Sigmoid colon (tissue), 7 donors: ENCODE data around the gene CRYBG1. TPM values are rescaled to one million over a fixed set of nuclear protein-coding genes. Genes with fewer than 3 reads are reported as not detected.

Source experiments
- DNase-seq: peaks from one replicate; pipeline ENCODE4 v3.0.0-alpha.2; 2019
- H3K27ac ChIP-seq, 4 donors: fragments of 200-600 bp; sonication (generic); one replicate each; pipeline ENCODE4 v1.5.1; 2016 to 2019; ENCODE audit warnings: mild to moderate bottlenecking in 1 of 4
- H3K27me3 ChIP-seq, 3 donors: fragments of 200-600 bp; sonication (generic); one replicate each; pipeline ENCODE4 v1.5.1; 2019; ENCODE audit warnings: mild to moderate bottlenecking in 1 of 3
- H3K36me3 ChIP-seq, 4 donors: fragments of 200-600 bp; sonication (generic); one replicate each; pipeline ENCODE4 v1.5.1; 2016 to 2019
- H3K4me1 ChIP-seq, 4 donors: fragments of 200-600 bp; sonication (generic); one replicate each; pipeline ENCODE4 v1.5.1; 2017 to 2019
- H3K4me3 ChIP-seq, 4 donors: fragments of 200-600 bp; sonication (generic); one replicate each; pipeline ENCODE4 v1.5.1; 2017 to 2019; ENCODE audit warnings: mild to moderate bottlenecking in 2 of 4, moderate library complexity in 1 of 4
- H3K9me3 ChIP-seq, 4 donors: fragments of 200-600 bp in 3 of 4; sonication (generic) in 3 of 4; one replicate each; pipeline versions ENCODE4 v1.5.1 to v1.6.1; 2013 to 2019
- EP300 ChIP-seq, 4 donors: sonication (generic); formaldehyde crosslinking; IDR thresholded peaks; one replicate each; pipeline ENCODE4 v1.6.1; 2017; ENCODE audit warnings: antibody characterized with exemption in 4 of 4
- POLR2A ChIP-seq, 2 donors: fragments of 450-650 bp; IDR thresholded peaks; one replicate each; pipeline ENCODE4 v1.6.1; 2016; ENCODE audit warnings: antibody characterized with exemption in 2 of 2, mild to moderate bottlenecking in 2 of 2, moderate library complexity in 2 of 2
- POLR2AphosphoS5 ChIP-seq, 4 donors: sonication (generic); formaldehyde crosslinking; IDR thresholded peaks; one replicate each; pipeline ENCODE4 v1.6.1; 2017; ENCODE audit warnings: antibody characterized with exemption in 4 of 4
- WGBS, 2 donors: extraction: QIAGEN DNeasy Blood & Tissue Kit; methylation state at CpG; one replicate each; pipeline ENCODE4 v1.1.7; 2013; 5-methylcytosine and 5-hydroxymethylcytosine counted together
- intact Hi-C: fragments of 100-400 bp; cut with DNase I; formaldehyde crosslinking; loops from one replicate; pipeline ENCODE4 v1.15.1; 2023
- polyA plus RNA-seq, 3 donors: library from polyadenylated mRNA; stranded (reverse); fragments of 200-250 nt; gene quantifications; one replicate each; pipeline ENCODE4 v1.2.3, GENCODE V29; 2013
- total RNA-seq, 4 donors: library from RNA; depleted of rRNA; stranded (reverse); fragments of >200 nt; gene quantifications; one replicate each; pipeline ENCODE4 v1.1.0, GENCODE V29; 2016
- TF ChIP-seq, protein P1 (sequence below), 4 experiments: fragments of 450-650 bp in 3 of 4; fragments of 200-600 bp in 1 of 4; IDR thresholded peaks; one replicate each; pipeline ENCODE4 v1.5.1; 2016 to 2019; ENCODE audit warnings: antibody characterized with exemption in 4 of 4, mild to moderate bottlenecking in 3 of 4, moderate library complexity in 2 of 4
- donor health status: healthy with polysubstance abuse.
- donor health status: Bipolar disorder and iron deficiency.
- donor health status: healthy.

CRYBG1 gene
- total and polyA plus RNA-seq, 7 donors = 5.8 to 26.5 (median 10.2) TPM

GRCh38 chr6:106473812-106474211 lies 113.3 kb downstream of the CRYBG1 start:
- no peak overlapping the region for H3K27ac ChIP-seq
- TF ChIP-seq, protein P1, sequence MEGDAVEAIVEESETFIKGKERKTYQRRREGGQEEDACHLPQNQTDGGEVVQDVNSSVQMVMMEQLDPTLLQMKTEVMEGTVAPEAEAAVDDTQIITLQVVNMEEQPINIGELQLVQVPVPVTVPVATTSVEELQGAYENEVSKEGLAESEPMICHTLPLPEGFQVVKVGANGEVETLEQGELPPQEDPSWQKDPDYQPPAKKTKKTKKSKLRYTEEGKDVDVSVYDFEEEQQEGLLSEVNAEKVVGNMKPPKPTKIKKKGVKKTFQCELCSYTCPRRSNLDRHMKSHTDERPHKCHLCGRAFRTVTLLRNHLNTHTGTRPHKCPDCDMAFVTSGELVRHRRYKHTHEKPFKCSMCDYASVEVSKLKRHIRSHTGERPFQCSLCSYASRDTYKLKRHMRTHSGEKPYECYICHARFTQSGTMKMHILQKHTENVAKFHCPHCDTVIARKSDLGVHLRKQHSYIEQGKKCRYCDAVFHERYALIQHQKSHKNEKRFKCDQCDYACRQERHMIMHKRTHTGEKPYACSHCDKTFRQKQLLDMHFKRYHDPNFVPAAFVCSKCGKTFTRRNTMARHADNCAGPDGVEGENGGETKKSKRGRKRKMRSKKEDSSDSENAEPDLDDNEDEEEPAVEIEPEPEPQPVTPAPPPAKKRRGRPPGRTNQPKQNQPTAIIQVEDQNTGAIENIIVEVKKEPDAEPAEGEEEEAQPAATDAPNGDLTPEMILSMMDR (IDR thresholded peaks at IDR 0.05) = no peak
- TF ChIP-seq POLR2AphosphoS5 (IDR thresholded peaks at IDR 0.05) (no peak), POLR2A (IDR thresholded peaks at IDR 0.05) (no peak), EP300 (IDR thresholded peaks at IDR 0.05) (no peak)
- no peaks in the 10 kb centered on the region for H3K27me3 ChIP-seq
- H3K36me3 ChIP-seq = no peaks in the 10 kb centered on the region
- WGBS, 2 donors = 81 to 88% methylated on average over 1 of the region's 1 CpG
- H3K9me3 ChIP-seq = no peaks in the 10 kb centered on the region
- no peak for DNase-seq
- intact Hi-C loops = no loop called here
- no peak overlapping the region for H3K4me3 ChIP-seq
- peaks cover 0 to 19% (median 8%) of the 10 kb centered on the region in 4 donors for H3K4me1 ChIP-seq

DNA sequence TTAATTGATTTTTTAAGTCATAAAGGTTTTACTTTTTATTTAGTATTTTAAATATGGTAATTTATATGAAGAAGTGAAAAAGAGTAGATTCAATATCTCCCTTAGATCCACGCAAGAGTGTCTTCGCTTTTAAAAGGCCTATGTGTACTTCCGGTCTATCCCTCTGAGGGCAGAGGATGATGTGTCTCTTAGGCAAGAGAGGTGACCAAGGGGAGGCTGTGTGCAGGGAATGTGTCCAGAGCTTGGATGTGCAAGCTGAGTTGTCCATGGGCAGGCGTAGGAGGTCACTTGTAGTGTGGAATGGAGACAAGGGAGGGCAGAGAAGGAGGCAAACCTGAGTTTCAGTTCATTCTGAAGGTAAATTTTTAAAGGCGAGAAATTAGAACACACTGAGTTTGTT lies 113.9 kb downstream of the CRYBG1 start:
- WGBS, 2 donors = 94 to 98% methylated on average over 5 of the region's 5 CpGs
- H3K27ac ChIP-seq = no peak overlapping the region

DNA sequence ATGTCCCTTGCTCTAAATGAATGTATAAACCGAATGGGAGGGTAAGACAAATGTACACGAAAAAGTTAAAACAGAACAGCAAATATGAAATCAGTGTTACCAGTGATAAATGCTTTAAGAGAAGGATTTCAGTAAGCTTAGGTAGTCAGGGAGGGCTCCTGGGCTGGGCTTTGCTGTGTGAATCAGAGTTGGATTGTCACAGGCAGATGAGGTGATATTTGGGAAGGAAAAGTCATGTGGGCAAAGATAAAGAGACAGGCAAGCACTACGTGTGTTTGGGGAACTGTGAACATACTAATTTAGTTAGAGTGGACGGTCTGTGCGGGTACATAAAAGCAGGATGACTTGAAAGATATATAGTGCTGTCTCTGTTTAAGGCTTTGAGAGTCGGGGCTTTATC lies 114.8 kb downstream of the CRYBG1 start:
- H3K4me1 ChIP-seq = peaks cover 0 to 15% (median 4%) of the 10 kb centered on the region in 4 donors
- intact Hi-C loops = no loop called here
- TF ChIP-seq, protein P1 (IDR thresholded peaks at IDR 0.05) = no peak
- DNase-seq = no peak
- WGBS, 2 donors = 77 to 82% methylated on average over 6 of the region's 6 CpGs
- H3K4me3 ChIP-seq = no peak overlapping the region
- H3K9me3 ChIP-seq = no peaks in the 10 kb centered on the region
- no peaks in the 10 kb centered on the region for H3K27me3 ChIP-seq
- H3K36me3 ChIP-seq = no peaks in the 10 kb centered on the region
- no peak overlapping the region for H3K27ac ChIP-seq

More for the DNA sequence above, 113.9 kb downstream of the CRYBG1 start:
- Histone ChIP-seq H3K27me3 (no peaks in the 10 kb centered on the region), H3K4me1 (peaks cover 0 to 19% (median 8%) of the 10 kb centered on the region in 4 donors), H3K4me3 (no peak overlapping the region), H3K9me3 (no peaks in the 10 kb centered on the region), H3K36me3 (no peaks in the 10 kb centered on the region)
- TF ChIP-seq EP300 (IDR thresholded peaks at IDR 0.05) (no peak), POLR2A (IDR thresholded peaks at IDR 0.05) (no peak), POLR2AphosphoS5 (IDR thresholded peaks at IDR 0.05) (no peak)
- TF ChIP-seq, protein P1 (IDR thresholded peaks at IDR 0.05) = no peak
- intact Hi-C loops = no loop called here
- no peak for DNase-seq

GRCh38 chr6:106476331-106477105 lies 116.0 kb downstream of the CRYBG1 start:
- Histone ChIP-seq H3K4me3 (no peak overlapping the region), H3K27me3 (no peaks in the 10 kb centered on the region), H3K9me3 (no peaks in the 10 kb centered on the region), H3K27ac (no peak overlapping the region), H3K4me1 (peaks cover 0 to 5% (median 0%) of the 10 kb centered on the region in 4 donors), H3K36me3 (no peaks in the 10 kb centered on the region)
- intact Hi-C loops = no loop called here
- TF ChIP-seq POLR2AphosphoS5 (IDR thresholded peaks at IDR 0.05) = no peak
- TF ChIP-seq, protein P1 (IDR thresholded peaks at IDR 0.05) = no peak
- no peak for TF ChIP-seq POLR2A (IDR thresholded peaks at IDR 0.05)
- no peak for TF ChIP-seq EP300 (IDR thresholded peaks at IDR 0.05)
- DNase-seq = no peak
- 78 to 85% methylated on average over 2 of the region's 2 CpGs for WGBS, 2 donors
